DND-41 (cell line): ENCODE data around the gene PLA2G12B.

Experiments used
- CTCF ChIP-seq: IDR thresholded peaks from 2 replicates; pipeline ENCODE4 v1.5.1; 2012; ENCODE audit warnings: borderline replicate concordance, low read length, moderate library complexity, mild to moderate bottlenecking; ENCODE audit not compliant: poor library complexity, severe bottlenecking; ENCODE audit errors: extremely low read depth
- EZH2 ChIP-seq: IDR thresholded peaks from 3 replicates; pipeline ENCODE4 v1.6.1; 2012; ENCODE audit warnings: borderline replicate concordance, low read depth, mild to moderate bottlenecking, moderate library complexity, low read length, inconsistent platforms; ENCODE audit not compliant: severe bottlenecking

- TF ChIP-seq CTCF (no peak), EZH2 (no peak)
These were observed 41.3 kb downstream of the PLA2G12B start for GRCh38 chr10:72913287-72913686.
